GM18909 (cell line): ENCODE measurements around the gene CPT1A.
A peak's percentile ranks its signal among the peaks of the same experiment; 100 is the strongest.

ENCODE experiments used
- ATAC-seq: cut with Tn5 transposase; IDR thresholded peaks from one replicate; pipeline ENCODE4 v1.9.1; 2021; ENCODE audit warnings: mild to moderate bottlenecking; ENCODE audit not compliant: unreplicated experiment, poor library complexity

CPT1A gene

GRCh38 chr11:68855205-68855981, 13.7 kb upstream of the CPT1A start:
- no peak for ATAC-seq

GRCh38 chr11:68854273-68854958, 12.7 kb upstream of the CPT1A start:
- ATAC-seq = no peak

GRCh38 chr11:68852628-68853027, 10.9 kb upstream of the CPT1A start:
- no peak for ATAC-seq

DNA sequence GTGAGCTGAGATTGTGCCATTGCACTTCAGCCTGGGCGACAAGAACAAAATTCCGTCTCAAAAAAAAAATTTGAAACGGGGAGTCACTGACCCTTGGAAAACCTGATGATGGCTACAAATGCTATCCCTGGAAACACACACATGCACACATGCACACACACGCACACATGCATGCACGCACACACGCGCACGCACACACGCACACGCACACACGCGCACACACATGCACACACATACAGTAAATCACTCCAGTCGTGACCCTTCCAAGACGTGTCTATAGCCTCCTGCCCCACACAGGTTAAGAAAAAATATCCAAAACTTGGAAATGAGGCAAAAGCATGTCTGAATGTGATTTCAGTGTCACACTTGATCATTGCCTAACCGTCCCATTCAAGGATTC, 6.7 kb upstream of the CPT1A start:
- no peak for ATAC-seq

DNA sequence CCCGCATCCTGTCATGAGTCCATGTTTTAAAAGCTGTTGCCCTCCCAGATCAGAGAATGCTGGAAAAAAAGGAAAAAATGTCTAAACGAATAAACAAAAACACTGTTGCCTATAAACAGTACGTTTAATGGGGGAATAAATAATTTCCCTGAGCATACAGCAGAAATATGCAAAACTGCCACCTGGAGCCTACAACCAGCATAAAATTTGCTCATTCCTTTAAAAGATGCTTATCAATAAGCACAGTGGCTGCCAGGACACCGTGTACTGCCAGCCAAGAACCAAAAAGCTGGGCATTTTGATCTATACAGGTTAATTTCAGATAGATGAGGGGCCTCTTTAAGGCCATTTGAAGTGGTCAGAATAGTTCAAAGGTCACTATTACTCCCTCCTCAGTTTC, 5.7 kb upstream of the CPT1A start:
- ATAC-seq = no peak

- no peak for ATAC-seq
These were observed 3.8 kb upstream of the CPT1A start for GRCh38 chr11:68845351-68846002.

- no peak for ATAC-seq
These were observed 3.1 kb upstream of the CPT1A start for GRCh38 chr11:68844801-68845200.

GRCh38 chr11:68844376-68844775, 2.7 kb upstream of the CPT1A start:
- no peak for ATAC-seq

DNA sequence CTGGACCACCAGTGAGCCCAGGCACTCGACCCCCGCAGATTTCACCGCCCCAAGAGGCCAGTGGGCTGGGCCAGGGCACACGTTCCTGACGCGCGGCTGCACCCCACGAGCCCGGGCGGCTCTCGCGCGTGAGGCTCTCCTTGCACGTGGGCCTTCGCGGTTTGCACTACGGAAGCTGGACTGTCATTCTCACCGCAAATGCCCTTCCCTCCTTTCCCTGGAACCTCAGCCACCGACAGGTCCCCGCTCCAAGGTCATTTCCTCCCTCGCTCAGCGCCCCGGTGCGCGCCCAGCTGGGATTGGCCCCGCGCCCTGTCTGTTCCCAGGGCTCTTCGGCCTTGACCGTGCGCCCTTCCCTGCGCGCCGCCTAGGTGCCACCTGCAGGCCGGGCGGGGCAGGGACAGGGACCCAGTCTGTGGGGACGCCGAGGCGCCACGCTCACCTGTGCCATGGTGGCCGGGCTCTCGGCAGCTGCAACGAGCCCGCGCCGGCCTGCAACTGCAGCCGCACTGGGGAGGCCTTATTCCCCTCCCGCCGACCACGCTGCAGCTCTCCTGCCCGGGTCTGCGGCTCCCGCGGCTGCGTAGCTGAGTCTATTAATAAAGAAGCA, 2.1 kb upstream of the CPT1A start:
- ATAC-seq = peak; percentile 48

DNA sequence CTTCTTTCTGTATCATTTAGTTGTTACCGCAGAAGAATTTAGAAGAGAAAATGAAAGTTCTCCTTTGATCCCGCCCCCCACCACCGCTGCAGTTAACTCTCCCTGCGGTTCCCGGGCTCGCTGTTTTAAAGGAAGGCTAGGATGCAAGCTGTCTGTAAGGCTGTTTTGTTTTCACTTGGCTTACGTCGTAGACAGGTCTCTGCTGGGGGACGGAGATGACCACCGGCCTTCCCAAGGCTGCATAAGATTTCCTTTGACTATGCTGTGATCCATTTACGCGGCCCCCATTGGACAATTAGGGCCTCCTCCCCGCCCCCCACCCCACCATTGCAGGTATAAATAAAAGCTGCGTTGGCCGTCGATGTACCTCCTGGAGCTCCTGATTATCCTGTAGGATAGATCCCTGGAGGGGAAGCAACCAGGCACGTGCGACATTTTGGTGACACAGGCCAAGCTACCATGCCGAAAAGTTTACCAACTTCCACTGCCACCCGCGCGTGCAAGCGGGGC, 1.4 kb upstream of the CPT1A start:
- no peak for ATAC-seq

GRCh38 chr11:68842427-68843051, 823 bp upstream of the CPT1A start:
- ATAC-seq = no peak

DNA sequence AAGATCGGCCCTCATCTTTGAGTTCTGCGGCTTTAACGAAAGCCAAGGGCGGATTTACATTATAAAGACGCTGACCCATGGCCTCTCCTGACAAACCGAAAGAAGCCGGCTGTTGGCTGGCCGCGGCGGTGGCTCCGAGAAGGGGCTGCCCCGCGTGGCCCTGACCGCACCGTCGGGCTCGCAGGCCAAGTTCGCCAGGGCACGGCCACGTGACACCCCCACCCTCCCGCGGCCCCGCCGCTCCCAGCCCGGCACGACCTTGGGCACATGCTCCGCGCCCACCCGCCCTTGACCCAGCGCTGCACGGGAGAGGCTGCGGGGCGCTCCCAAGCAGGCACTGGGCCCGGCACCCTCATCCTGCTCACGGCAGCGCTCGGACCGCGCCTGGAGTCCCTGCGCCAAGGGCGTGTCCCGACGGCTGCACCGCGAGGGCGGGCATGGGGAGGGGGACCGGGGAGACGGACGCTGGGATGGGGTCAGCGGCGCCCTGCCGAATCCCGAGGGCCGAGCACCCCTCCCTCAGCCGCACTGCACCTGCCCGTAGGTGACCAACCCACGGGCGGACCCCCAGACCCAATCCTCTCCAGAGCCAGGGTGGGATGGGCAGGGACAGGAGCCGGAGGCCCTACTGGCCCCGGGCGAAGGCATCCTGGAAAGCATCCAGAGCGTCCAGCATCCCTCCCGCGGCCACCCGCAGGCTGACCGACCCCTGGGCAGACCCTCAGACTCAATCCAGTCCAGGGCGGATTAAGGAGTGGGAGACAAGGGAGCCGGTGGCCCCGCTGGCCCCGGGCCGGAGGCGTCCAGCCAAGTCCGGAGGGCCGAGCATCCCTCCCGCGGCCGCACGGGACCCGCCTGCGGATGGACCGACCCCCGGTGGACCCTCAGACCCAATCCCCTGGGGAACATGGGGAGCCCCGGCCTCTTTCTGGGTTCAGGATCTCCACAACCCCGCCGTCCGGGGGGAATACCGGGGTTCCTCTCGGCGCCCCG, 759 bp downstream of the CPT1A start:
- no peak for ATAC-seq

GRCh38 chr11:68839911-68840641, 1.6 kb downstream of the CPT1A start:
- ATAC-seq = peak; percentile 12

DNA sequence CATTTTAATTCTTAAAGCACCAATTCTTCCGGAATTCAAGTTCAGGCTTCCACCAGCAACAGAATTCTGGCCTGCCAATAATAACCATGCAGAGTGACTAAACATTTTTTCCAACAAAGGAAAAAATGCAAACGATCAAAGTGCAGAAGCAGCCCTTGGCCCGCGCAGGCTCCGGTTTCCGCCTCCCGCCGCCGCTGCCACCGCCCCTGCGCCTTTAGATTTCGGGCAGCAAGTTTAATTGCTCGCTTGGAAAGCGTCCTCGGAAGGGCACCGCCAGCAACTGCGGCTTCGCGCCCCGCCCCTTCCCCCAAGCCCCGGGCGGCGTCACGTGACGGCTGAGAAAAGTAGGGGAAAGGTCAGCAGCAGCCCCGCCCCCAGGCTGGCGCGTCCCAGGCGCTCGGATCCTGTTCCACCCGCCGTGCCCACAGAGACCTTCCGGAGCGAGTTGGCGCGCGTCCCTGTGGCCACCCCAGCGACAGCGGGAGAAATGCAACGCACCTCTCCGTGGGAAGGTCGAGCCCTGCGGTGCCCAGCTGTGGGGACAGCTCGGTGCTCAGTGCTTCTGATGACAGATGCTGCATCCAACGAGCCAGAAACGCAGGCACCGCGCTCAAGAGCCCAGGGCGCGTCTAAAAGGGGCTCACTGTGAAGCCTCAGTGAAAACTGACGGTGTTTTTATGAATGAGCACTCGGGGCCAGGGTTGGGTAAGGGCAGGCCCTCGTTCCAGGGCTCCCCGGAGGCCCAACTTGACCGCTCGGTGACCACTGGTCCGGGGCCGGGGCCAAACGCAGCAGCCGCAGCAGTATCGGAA, 2.5 kb downstream of the CPT1A start:
- peak; percentile 49 for ATAC-seq

DNA sequence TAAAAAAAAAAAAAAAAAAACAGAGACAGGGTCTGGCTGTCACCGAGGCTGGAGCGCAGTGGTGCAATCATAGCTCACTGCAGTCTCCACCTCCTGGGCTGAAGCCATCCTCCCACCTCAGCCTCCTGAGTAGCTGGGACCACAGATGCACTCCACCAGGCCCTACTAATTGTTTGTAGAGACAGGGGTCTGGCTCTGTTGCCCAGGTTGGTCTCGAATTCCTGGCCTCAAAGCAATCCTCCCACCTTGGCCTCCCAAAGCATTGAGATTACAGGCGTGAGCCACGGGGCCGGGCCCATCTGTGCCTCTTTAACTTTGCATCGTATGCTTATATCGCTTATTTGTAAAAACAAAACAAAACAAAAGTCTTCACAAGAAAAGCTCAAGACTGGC, 3.1 kb downstream of the CPT1A start:
- ATAC-seq = no peak

DNA sequence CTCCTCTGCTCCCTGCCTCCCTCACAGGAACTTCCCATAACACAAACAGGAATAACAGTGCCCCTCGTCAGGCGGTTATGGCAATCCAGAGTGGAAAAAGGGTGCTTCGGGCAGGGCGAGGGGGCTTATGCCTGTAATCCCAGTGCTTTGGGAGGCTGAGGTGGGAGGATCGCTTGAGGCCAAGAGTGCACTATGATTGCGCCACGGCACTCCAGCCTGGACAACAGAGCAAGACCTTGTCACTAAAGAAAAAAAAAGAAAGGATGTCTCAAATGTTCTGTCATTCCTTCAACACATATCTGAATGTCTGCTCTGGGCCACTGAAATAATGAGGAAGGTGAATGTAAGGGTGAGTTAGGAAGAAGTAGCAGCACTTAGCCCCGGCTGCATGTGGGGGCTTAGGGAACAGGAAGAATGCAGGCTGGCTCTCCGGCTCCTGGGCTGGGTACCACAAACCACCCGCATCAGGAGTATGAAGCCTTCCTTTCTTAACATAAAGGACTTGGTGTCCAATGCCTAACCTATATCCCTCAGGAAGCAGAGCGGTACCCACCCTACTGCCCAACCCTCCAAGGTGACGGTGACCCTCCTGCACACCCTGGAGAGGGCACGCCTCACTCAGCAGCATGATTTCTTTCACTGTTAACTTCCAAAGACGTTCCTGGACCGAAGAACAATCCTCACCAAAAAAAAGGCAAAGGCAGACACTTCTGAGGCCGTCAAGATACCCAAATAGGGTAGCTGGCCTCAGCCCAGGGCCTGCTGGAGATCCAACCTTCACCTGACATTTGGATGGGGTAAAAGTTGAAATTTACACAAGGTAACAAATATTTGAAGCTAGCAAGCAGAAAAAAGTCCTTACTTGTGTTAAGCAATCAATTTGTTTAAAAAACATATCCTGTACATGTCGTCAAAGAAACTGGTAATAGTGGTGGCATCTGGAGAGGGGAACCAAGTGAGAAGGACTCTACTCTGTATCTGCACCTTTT, 3.8 kb downstream of the CPT1A start:
- ATAC-seq = no peak

- ATAC-seq = no peak
These were observed 6.0 kb downstream of the CPT1A start for GRCh38 chr11:68835749-68836148.
